Ovary (tissue), 9 donors: ENCODE results near the gene LHFPL6. TPM values are rescaled to one million over a fixed set of nuclear protein-coding genes. Genes with fewer than 3 reads are reported as not detected.

Experiments used
- DNase-seq, 5 donors: peaks; one replicate each; pipeline ENCODE4 v3.0.0-alpha.2; 2019 to 2020
- H3K27ac ChIP-seq, 2 donors: fragments of 200-600 bp; one replicate each; pipeline versions ENCODE4 v1.5.1 to v1.8.0; 2019 to 2022
- H3K27me3 ChIP-seq: fragments of 200-600 bp; one replicate; pipeline ENCODE4 v1.8.0; 2022
- H3K36me3 ChIP-seq: fragments of 200-600 bp; sonication (generic); one replicate; pipeline ENCODE4 v1.5.1; 2019
- H3K4me1 ChIP-seq: one replicate; pipeline ENCODE4 v1.8.1; 2013; ENCODE audit warnings: mild to moderate bottlenecking, moderate library complexity; ENCODE audit not compliant: insufficient read depth
- H3K4me3 ChIP-seq: fragments of 200-600 bp; sonication (generic); one replicate; pipeline ENCODE4 v1.5.1; 2017
- H3K9me3 ChIP-seq, 2 donors: fragments of 200-600 bp in 1 of 2; sonication (generic) in 1 of 2; one replicate each; pipeline versions ENCODE4 v1.5.1 to v1.8.1; 2013 to 2019; ENCODE audit warnings: mild to moderate bottlenecking in 1 of 2, moderate library complexity in 1 of 2
- CTCF ChIP-seq, 3 donors: fragments of 450-650 bp in 2 of 3; fragments of 200-600 bp in 1 of 3; IDR thresholded peaks; one replicate each; pipeline versions ENCODE4 v1.5.1 to v1.8.0; 2016 to 2022; ENCODE audit warnings: antibody characterized with exemption in 3 of 3, mild to moderate bottlenecking in 1 of 3
- EP300 ChIP-seq: sonication (generic); formaldehyde crosslinking; IDR thresholded peaks from one replicate; pipeline ENCODE4 v1.6.1; 2017; ENCODE audit warnings: antibody characterized with exemption
- POLR2A ChIP-seq: fragments of 450-650 bp; IDR thresholded peaks from one replicate; pipeline ENCODE4 v1.6.1; 2017; ENCODE audit warnings: antibody characterized with exemption, mild to moderate bottlenecking, moderate library complexity
- WGBS, 3 donors: extraction: QIAGEN DNeasy Blood & Tissue Kit in 1 of 3; methylation state at CpG; one replicate each; pipeline versions ENCODE4 v1.1.5 to v1.1.7; 2013 to 2017; 5-methylcytosine and 5-hydroxymethylcytosine counted together
- intact Hi-C, 4 donors: fragments of 100-400 bp; cut with DNase I; formaldehyde crosslinking; loops; one replicate each; pipeline versions ENCODE4 v1.11.0 to v1.15.1; 2022 to 2023
- polyA plus RNA-seq, 2 donors: library from polyadenylated mRNA; stranded (reverse); fragments of 200-250 nt in 1 of 2; fragments of 350-450 nt in 1 of 2; fragmentation: Illumina TruSeq in 1 of 2; extraction: RNeasy Lipid Tissue Mini Kit (QIAGEN cat#74804) in 1 of 2; gene quantifications; one replicate each; pipeline ENCODE4 v1.2.3, GENCODE V29; 2013 to 2014
- total RNA-seq, 7 donors: library from RNA; depleted of rRNA in 2 of 7; stranded (reverse); fragments of >200 nt in 2 of 7; fragmentation: NEBNext Ultra II Directional in 3 of 7; extraction: Animal tissue kit (Norgen Biotek cat#: 25700) in 3 of 7; gene quantifications; one replicate each; pipeline versions ENCODE4 v1.1.0 to v1.2.4, GENCODE V29; 2016 to 2023
- donor health status: DM: no; HTN: no; CAD: no; lungs with moderate emphysema.
- donor health status: DM: no; HTN: no; CAD: no.
- donor health status: Bipolar disorder and iron deficiency.
- donor health status: DM: yes; HTN: yes; CAD: no.
- donor health status: DM: no; HTN: no; CAD: no.
- donor health status: DM: yes; HTN: yes; CAD: no.

LHFPL6 gene
- total and polyA plus RNA-seq, 9 donors = 19.7 to 136 (median 42.4) TPM

GRCh38 chr13:39405596-39406205 lies 197.3 kb downstream of the LHFPL6 start:
- H3K36me3 ChIP-seq = no peaks in the 10 kb centered on the region
- DNase-seq = no peak
- no peaks in the 10 kb centered on the region for H3K9me3 ChIP-seq
- intact Hi-C loops = loop anchor here in 1 of 4 donors (5.0 kb wide), 1 partner anchor 192 kb away; no protein-coding TSS in a partner anchor
- no peak overlapping the region for H3K4me3 ChIP-seq
- 61 to 78% (median 69%) methylated on average over 7 of the region's 7 CpGs for WGBS, 3 donors
- H3K4me1 ChIP-seq = peaks cover 8% of the 10 kb centered on the region
- H3K27me3 ChIP-seq = no peaks in the 10 kb centered on the region
- H3K27ac ChIP-seq = no peak overlapping the region
- TF ChIP-seq POLR2A (no peak), EP300 (no peak), CTCF (IDR thresholded peaks at IDR 0.05) (no peak)

GRCh38 chr13:39405107-39405506 lies 197.9 kb downstream of the LHFPL6 start:
- peaks cover 8% of the 10 kb centered on the region for H3K4me1 ChIP-seq
- H3K36me3 ChIP-seq = no peaks in the 10 kb centered on the region
- no peaks in the 10 kb centered on the region for H3K9me3 ChIP-seq
- no peak overlapping the region for H3K27ac ChIP-seq
- no peak overlapping the region for H3K4me3 ChIP-seq
- TF ChIP-seq CTCF (IDR thresholded peaks at IDR 0.05) (no peak), POLR2A (no peak), EP300 (no peak)
- intact Hi-C loops = loop anchor here in 1 of 4 donors (5.0 kb wide), 1 partner anchor 192 kb away; no protein-coding TSS in a partner anchor
- no peak for DNase-seq
- WGBS, 3 donors = 82 to 94% (median 85%) methylated on average over 2 of the region's 2 CpGs
- H3K27me3 ChIP-seq = no peaks in the 10 kb centered on the region

- Histone ChIP-seq H3K4me3 (no peak overlapping the region), H3K36me3 (no peaks in the 10 kb centered on the region), H3K4me1 (peaks cover 8% of the 10 kb centered on the region), H3K27ac (no peak overlapping the region), H3K9me3 (no peaks in the 10 kb centered on the region), H3K27me3 (no peaks in the 10 kb centered on the region)
- no peak for TF ChIP-seq EP300
- no peak for TF ChIP-seq CTCF (IDR thresholded peaks at IDR 0.05)
- no peak for TF ChIP-seq POLR2A
- no peak for DNase-seq
- intact Hi-C loops = no loop called here
Observed at GRCh38 chr13:39403106-39403505, 199.9 kb downstream of the LHFPL6 start.

DNA sequence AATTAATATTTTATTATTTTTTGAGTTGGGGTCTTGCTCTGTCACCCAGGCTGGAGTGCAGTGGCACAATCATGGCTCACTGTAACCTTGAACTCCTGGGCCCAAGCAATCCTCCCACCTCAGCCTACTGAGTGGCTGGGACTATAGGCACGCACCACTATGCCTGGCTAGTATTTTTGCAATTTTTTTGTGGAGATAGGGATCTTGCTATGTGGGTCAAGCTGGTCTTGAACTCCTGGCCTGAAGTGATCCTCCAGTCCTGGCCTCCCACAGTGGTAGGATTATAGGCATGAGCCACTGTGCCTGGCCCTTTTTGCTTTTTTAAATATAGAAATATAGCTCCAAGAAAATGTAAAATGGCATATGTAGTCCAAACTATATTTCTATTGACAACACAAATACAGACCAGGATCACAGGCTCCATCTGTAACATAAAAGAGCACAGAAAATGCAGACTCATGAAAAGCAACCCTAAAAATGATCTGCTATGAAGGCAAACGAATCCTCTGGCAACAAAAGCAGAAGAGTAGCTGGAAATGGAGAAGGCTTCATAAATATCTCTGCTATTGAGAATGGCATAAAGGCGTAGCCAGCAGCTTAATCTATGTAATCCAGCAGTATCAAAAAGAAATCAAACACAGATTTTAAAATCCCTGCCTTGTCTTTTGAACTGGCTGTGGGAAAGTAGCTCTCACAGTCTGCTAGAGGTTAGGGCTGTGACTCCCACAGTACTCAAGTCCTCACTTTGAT lies 200.6 kb downstream of the LHFPL6 start:
- Histone ChIP-seq H3K9me3 (no peaks in the 10 kb centered on the region), H3K27me3 (no peaks in the 10 kb centered on the region), H3K4me1 (peaks cover 10% of the 10 kb centered on the region), H3K27ac (no peak overlapping the region), H3K36me3 (no peaks in the 10 kb centered on the region), H3K4me3 (no peak overlapping the region)
- 83 to 90% (median 83%) methylated on average over 3 of the region's 3 CpGs for WGBS, 3 donors
- intact Hi-C loops = no loop called here
- no peak for TF ChIP-seq POLR2A
- no peak for TF ChIP-seq EP300
- TF ChIP-seq CTCF (IDR thresholded peaks at IDR 0.05) = no peak
- DNase-seq = no peak
